ENCODE measurements around the gene TAGLN2. TPM values are rescaled to one million over a fixed set of nuclear protein-coding genes. Genes with fewer than 3 reads are reported as not detected.

TAGLN2 gene
- total RNA-seq, 4 donors from 2014 or later, result 104 to 170 (median 151) TPM

DNA sequence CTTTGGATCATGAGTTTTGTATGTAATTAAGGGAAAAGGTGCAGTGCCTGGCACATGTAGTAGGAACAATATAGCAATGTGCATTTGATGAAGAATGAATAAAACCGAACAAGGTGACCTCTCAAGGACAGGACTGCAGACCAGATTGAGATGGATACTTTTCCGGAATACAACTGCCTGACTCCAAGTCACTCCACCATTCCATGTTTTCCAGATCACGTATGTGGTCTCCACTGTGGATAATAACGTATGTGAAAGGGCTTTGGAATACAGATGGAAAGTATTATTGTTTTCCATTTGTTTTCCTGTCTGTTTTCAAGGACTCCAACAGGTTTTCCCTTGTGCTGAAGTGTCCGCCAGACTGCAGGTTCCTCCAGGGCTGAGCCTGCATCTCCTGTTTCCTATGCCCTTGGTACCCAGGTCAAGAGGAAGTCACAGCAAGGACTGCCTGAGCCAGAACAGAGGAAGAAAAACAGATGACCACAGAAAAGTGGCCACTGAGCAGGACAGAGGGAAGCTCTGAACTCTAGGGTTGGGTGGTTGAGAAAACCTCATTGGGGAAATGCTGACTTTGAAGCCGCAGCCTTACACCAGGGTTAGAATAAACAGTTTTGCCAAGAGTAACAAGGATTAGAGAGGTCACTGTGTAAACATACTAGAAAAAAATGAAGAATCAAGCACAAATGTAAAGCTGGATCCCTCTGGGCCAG is 29.3 kb downstream of the TAGLN2 start:
- Histone ChIP-seq H3K4me3 (replicated peaks in 1 of 3) (no peak overlapping the region), H3K27ac (peak overlapping the region in 2 of 3 donors; percentile 15 to 26), H3K36me3 (no peaks in the 10 kb centered on the region), H3K27me3 (no peaks in the 10 kb centered on the region), H3K9me3 (no peaks in the 10 kb centered on the region), H3K4me1 (peaks cover 22 to 26% of the 10 kb centered on the region in 2 donors)
- TF ChIP-seq POLR2A (IDR thresholded peaks at IDR 0.05), result no peak
- TF ChIP-seq, protein P1, sequence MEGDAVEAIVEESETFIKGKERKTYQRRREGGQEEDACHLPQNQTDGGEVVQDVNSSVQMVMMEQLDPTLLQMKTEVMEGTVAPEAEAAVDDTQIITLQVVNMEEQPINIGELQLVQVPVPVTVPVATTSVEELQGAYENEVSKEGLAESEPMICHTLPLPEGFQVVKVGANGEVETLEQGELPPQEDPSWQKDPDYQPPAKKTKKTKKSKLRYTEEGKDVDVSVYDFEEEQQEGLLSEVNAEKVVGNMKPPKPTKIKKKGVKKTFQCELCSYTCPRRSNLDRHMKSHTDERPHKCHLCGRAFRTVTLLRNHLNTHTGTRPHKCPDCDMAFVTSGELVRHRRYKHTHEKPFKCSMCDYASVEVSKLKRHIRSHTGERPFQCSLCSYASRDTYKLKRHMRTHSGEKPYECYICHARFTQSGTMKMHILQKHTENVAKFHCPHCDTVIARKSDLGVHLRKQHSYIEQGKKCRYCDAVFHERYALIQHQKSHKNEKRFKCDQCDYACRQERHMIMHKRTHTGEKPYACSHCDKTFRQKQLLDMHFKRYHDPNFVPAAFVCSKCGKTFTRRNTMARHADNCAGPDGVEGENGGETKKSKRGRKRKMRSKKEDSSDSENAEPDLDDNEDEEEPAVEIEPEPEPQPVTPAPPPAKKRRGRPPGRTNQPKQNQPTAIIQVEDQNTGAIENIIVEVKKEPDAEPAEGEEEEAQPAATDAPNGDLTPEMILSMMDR (IDR thresholded peaks at IDR 0.05), result no peak
- DNase-seq, result no peak
- WGBS, 2 donors, result 53 to 60% methylated on average over 6 of the region's 6 CpGs
- intact Hi-C loops (cut with DNase I), result no loop called here

DNA sequence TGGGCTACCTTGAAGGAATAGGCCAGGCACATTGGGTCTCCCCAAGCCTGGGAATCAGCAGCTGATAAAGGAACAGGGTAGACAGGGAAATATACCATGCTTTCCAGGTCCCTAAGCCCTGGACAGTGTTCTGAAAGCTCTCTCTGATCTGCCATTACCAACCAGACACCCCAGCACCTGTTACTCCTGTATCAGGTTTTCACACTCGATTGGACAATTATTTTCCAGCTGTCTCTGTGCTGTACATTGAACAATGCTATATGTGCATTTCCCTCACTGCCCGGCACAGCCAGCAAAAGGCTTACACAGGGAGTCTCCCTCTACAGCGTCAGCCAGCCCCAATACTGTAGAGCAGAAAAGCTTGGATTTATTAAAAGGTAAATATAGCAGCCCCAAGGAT is 30.0 kb downstream of the TAGLN2 start:
- intact Hi-C loops (cut with DNase I), result no loop called here
- H3K36me3 ChIP-seq, result no peaks in the 10 kb centered on the region
- H3K27me3 ChIP-seq, result no peaks in the 10 kb centered on the region
- H3K4me1 ChIP-seq, result peaks cover 15 to 19% of the 10 kb centered on the region in 2 donors
- WGBS, 2 donors, result 76 to 87% methylated on average over 3 of the region's 3 CpGs
- DNase-seq, result no peak
- TF ChIP-seq POLR2A (IDR thresholded peaks at IDR 0.05), result no peak
- TF ChIP-seq, protein P1 (IDR thresholded peaks at IDR 0.05), result no peak
- H3K27ac ChIP-seq, result no peak overlapping the region
- no peak overlapping the region for H3K4me3 ChIP-seq (replicated peaks in 1 of 3)
- no peaks in the 10 kb centered on the region for H3K9me3 ChIP-seq

- Histone ChIP-seq H3K27me3 (no peaks in the 10 kb centered on the region), H3K4me1 (peaks cover 12 to 17% of the 10 kb centered on the region in 2 donors), H3K27ac (no peak overlapping the region), H3K9me3 (no peaks in the 10 kb centered on the region), H3K36me3 (no peaks in the 10 kb centered on the region), H3K4me3 (replicated peaks in 1 of 3) (no peak overlapping the region)
- intact Hi-C loops (cut with DNase I), result no loop called here
- no peak for TF ChIP-seq POLR2A (IDR thresholded peaks at IDR 0.05)
- 83 to 89% methylated on average over 5 of the region's 5 CpGs for WGBS, 2 donors
- no peak for DNase-seq
These were observed 32.4 kb downstream of the TAGLN2 start for GRCh38 chr1:159892944-159893343.

- no peak overlapping the region for H3K4me3 ChIP-seq (replicated peaks in 1 of 3)
- 52 to 54% methylated on average over 7 of the region's 7 CpGs for WGBS, 2 donors
- H3K27me3 ChIP-seq, result no peaks in the 10 kb centered on the region
- no peaks in the 10 kb centered on the region for H3K9me3 ChIP-seq
- H3K36me3 ChIP-seq, result no peaks in the 10 kb centered on the region
- TF ChIP-seq, protein P1 (IDR thresholded peaks at IDR 0.05), result peak; percentile 74 to 100 (median 98)
- no peak for TF ChIP-seq POLR2A (IDR thresholded peaks at IDR 0.05)
- H3K4me1 ChIP-seq, result peaks cover 12 to 13% of the 10 kb centered on the region in 2 donors
- H3K27ac ChIP-seq, result no peak overlapping the region
- DNase-seq, result peak; percentile 82 to 89
- intact Hi-C loops (cut with DNase I), result loop anchor here (2.0 kb wide), 1 partner anchor 93 kb away; no protein-coding TSS in a partner anchor
These were observed 33.8 kb downstream of the TAGLN2 start for GRCh38 chr1:159891275-159892157.

- TF ChIP-seq, protein P1 (IDR thresholded peaks at IDR 0.05), result no peak
- TF ChIP-seq POLR2A (IDR thresholded peaks at IDR 0.05), result no peak
- intact Hi-C loops (cut with DNase I), result loop anchor here (2.0 kb wide), 1 partner anchor 92 kb away; no protein-coding TSS in a partner anchor
- no peaks in the 10 kb centered on the region for H3K27me3 ChIP-seq
- DNase-seq, result no peak
- H3K4me3 ChIP-seq (replicated peaks in 1 of 3), result no peak overlapping the region
- H3K9me3 ChIP-seq, result no peaks in the 10 kb centered on the region
- peaks cover 4 to 6% of the 10 kb centered on the region in 2 donors for H3K4me1 ChIP-seq
- H3K27ac ChIP-seq, result peak overlapping the region in 2 of 3 donors; percentile 6 to 37
- WGBS, 2 donors, result 82 to 91% methylated on average over 8 of the region's 8 CpGs
- H3K36me3 ChIP-seq, result no peaks in the 10 kb centered on the region
These were observed 34.9 kb downstream of the TAGLN2 start for GRCh38 chr1:159890390-159890789.
